Neural cell (in vitro differentiated cells): ENCODE results near the gene PARD3B. TPM values are rescaled to one million over a fixed set of nuclear protein-coding genes. Genes with fewer than 3 reads are reported as not detected.

Experiments used
- H2AFZ ChIP-seq: fragments of 200-600, 300-800 bp; sonication (generic), shearing (Covaris generic); 2 replicates; pipeline ENCODE4 v1.6.0; 2014; ENCODE audit warnings: low read depth, mild to moderate bottlenecking, antibody characterized with exemption, low read length, moderate library complexity
- H3F3A ChIP-seq: fragments of 200-600 bp; shearing (Covaris generic); 2 replicates; pipeline ENCODE4 v1.6.1; 2016; ENCODE audit warnings: mild to moderate bottlenecking, moderate library complexity, mixed read lengths, antibody characterized with exemption, low read length; ENCODE audit not compliant: insufficient read depth, poor library complexity, severe bottlenecking
- H3K27ac ChIP-seq: fragments of 200-600, 300-800 bp; sonication (generic), shearing (Covaris generic); 2 replicates; pipeline ENCODE4 v1.5.1; 2014; ENCODE audit warnings: mild to moderate bottlenecking, low read length, moderate library complexity
- H3K27me3 ChIP-seq: fragments of 300-800, 200-600 bp; sonication (generic), shearing (Covaris generic); 2 replicates; pipeline ENCODE4 v1.6.0; 2014; ENCODE audit warnings: mild to moderate bottlenecking, low read depth, low read length, moderate library complexity; ENCODE audit not compliant: insufficient read depth
- H3K36me3 ChIP-seq: fragments of 300-800, 200-600 bp; sonication (generic), shearing (Covaris generic); 2 replicates; pipeline ENCODE4 v1.5.1; 2014; ENCODE audit warnings: mild to moderate bottlenecking, antibody characterized with exemption, low read length, moderate library complexity; ENCODE audit not compliant: insufficient read depth
- H3K4me2 ChIP-seq: fragments of 300-800, 200-600 bp; sonication (generic), shearing (Covaris generic); 2 replicates; pipeline ENCODE4 v1.6.0; 2014; ENCODE audit warnings: mild to moderate bottlenecking, low read length
- H3K4me3 ChIP-seq: fragments of 300-800, 200-600 bp; sonication (generic), shearing (Covaris generic); 2 replicates; pipeline ENCODE4 v1.5.1; 2014; ENCODE audit warnings: mild to moderate bottlenecking, low read length, moderate library complexity
- H3K79me2 ChIP-seq: fragments of 200-600 bp; shearing (Covaris generic); replicated peaks from 2 replicates; pipeline ENCODE4 v1.6.0; 2014; ENCODE audit warnings: mild to moderate bottlenecking, low read length, moderate library complexity; ENCODE audit not compliant: insufficient read depth
- H3K9ac ChIP-seq: fragments of 300-800, 200-600 bp; sonication (generic), shearing (Covaris generic); 2 replicates; pipeline ENCODE4 v1.6.1; 2016; ENCODE audit warnings: mild to moderate bottlenecking, low read length, mixed read lengths
- H3K9me2 ChIP-seq: fragments of 200-600 bp; shearing (Covaris generic); 2 replicates; pipeline ENCODE4 v1.6.1; 2016; ENCODE audit warnings: mild to moderate bottlenecking, low read length, mixed read lengths; ENCODE audit not compliant: insufficient read depth
- H3K9me3 ChIP-seq: fragments of 200-600, 300-800 bp; sonication (generic), shearing (Covaris generic); 2 replicates; pipeline ENCODE4 v1.6.1; 2016; ENCODE audit warnings: mild to moderate bottlenecking, mixed run types, low read length, moderate library complexity, mixed read lengths
- H4K20me1 ChIP-seq: fragments of 200-600 bp; shearing (Covaris generic); 2 replicates; pipeline ENCODE4 v1.6.1; 2016; ENCODE audit warnings: mild to moderate bottlenecking, mixed run types; ENCODE audit not compliant: insufficient read depth
- CTCF ChIP-seq: fragments of 450-650 bp; IDR thresholded peaks from 2 replicates; pipeline ENCODE4 v1.5.1; 2014; ENCODE audit warnings: antibody characterized with exemption, mild to moderate bottlenecking, moderate library complexity; ENCODE audit not compliant: poor library complexity, severe bottlenecking
- EP300 ChIP-seq: fragments of 450-650 bp; conservative IDR thresholded peaks from 2 replicates; pipeline ENCODE4 v1.6.1; 2014; ENCODE audit warnings: antibody characterized with exemption, mild to moderate bottlenecking, moderate library complexity; ENCODE audit not compliant: poor library complexity, severe bottlenecking
- EZH2 ChIP-seq: fragments of 200-600, 300-800 bp; shearing (Covaris generic), sonication (generic); IDR thresholded peaks from 2 replicates; pipeline ENCODE4 v1.6.1; 2014; ENCODE audit warnings: antibody characterized with exemption, low read length, borderline replicate concordance, mild to moderate bottlenecking; ENCODE audit not compliant: insufficient read depth, poor library complexity, severe bottlenecking
- MXI1 ChIP-seq: fragments of 450-650 bp; conservative IDR thresholded peaks from 2 replicates; pipeline ENCODE4 v1.6.1; 2014; ENCODE audit warnings: antibody characterized with exemption, mild to moderate bottlenecking; ENCODE audit not compliant: poor library complexity, severe bottlenecking
- POLR2AphosphoS5 ChIP-seq: IDR thresholded peaks from 2 replicates; pipeline ENCODE4 v1.6.1; 2012
- RAD21 ChIP-seq: fragments of 450-650 bp; conservative IDR thresholded peaks from 2 replicates; pipeline ENCODE4 v1.6.1; 2014; ENCODE audit warnings: antibody characterized with exemption, mild to moderate bottlenecking, moderate library complexity
- SMC3 ChIP-seq: fragments of 450-650 bp; conservative IDR thresholded peaks from 2 replicates; pipeline ENCODE4 v1.6.1; 2014; ENCODE audit warnings: antibody characterized with exemption, mild to moderate bottlenecking, moderate library complexity; ENCODE audit not compliant: poor library complexity
- TAF1 ChIP-seq: IDR thresholded peaks from 2 replicates; pipeline ENCODE4 v1.6.1; 2012; ENCODE audit warnings: low read depth
- polyA plus RNA-seq: library from polyadenylated mRNA; depleted of rRNA; stranded (reverse); fragments of >200 nt; gene quantifications from 2 replicates; pipeline ENCODE4 v1.2.3, GENCODE V29; 2014
- TF ChIP-seq, protein P1 (sequence below): IDR thresholded peaks from 2 replicates; pipeline ENCODE4 v1.6.1; 2012; ENCODE audit warnings: borderline replicate concordance

The PARD3B gene
- polyA plus RNA-seq, 1 donor from 2014 or later = 0.54 TPM

- H3K27ac ChIP-seq = no peak overlapping the region
- no peaks in the 10 kb centered on the region for H3K27me3 ChIP-seq
- no peaks in the 10 kb centered on the region for H3K9me3 ChIP-seq
- TF ChIP-seq CTCF (no peak), POLR2AphosphoS5 (no peak), EP300 (no peak), EZH2 (no peak), RAD21 (no peak), SMC3 (no peak), TAF1 (no peak), MXI1 (no peak)
- TF ChIP-seq, protein P1, sequence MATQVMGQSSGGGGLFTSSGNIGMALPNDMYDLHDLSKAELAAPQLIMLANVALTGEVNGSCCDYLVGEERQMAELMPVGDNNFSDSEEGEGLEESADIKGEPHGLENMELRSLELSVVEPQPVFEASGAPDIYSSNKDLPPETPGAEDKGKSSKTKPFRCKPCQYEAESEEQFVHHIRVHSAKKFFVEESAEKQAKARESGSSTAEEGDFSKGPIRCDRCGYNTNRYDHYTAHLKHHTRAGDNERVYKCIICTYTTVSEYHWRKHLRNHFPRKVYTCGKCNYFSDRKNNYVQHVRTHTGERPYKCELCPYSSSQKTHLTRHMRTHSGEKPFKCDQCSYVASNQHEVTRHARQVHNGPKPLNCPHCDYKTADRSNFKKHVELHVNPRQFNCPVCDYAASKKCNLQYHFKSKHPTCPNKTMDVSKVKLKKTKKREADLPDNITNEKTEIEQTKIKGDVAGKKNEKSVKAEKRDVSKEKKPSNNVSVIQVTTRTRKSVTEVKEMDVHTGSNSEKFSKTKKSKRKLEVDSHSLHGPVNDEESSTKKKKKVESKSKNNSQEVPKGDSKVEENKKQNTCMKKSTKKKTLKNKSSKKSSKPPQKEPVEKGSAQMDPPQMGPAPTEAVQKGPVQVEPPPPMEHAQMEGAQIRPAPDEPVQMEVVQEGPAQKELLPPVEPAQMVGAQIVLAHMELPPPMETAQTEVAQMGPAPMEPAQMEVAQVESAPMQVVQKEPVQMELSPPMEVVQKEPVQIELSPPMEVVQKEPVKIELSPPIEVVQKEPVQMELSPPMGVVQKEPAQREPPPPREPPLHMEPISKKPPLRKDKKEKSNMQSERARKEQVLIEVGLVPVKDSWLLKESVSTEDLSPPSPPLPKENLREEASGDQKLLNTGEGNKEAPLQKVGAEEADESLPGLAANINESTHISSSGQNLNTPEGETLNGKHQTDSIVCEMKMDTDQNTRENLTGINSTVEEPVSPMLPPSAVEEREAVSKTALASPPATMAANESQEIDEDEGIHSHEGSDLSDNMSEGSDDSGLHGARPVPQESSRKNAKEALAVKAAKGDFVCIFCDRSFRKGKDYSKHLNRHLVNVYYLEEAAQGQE = no peak
- H3K9me2 ChIP-seq = no peaks in the 10 kb centered on the region
- H3K79me2 ChIP-seq = no peaks in the 10 kb centered on the region
- no peak overlapping the region for H3K4me2 ChIP-seq
- H3F3A ChIP-seq = no peaks in the 10 kb centered on the region
- no peak overlapping the region for H3K4me3 ChIP-seq
- no peak overlapping the region for H2AFZ ChIP-seq
- H3K9ac ChIP-seq = no peak overlapping the region
- no peaks in the 10 kb centered on the region for H4K20me1 ChIP-seq
- no peaks in the 10 kb centered on the region for H3K36me3 ChIP-seq
Observed at GRCh38 chr2:204673877-204674276, 128.6 kb downstream of the PARD3B start.

DNA sequence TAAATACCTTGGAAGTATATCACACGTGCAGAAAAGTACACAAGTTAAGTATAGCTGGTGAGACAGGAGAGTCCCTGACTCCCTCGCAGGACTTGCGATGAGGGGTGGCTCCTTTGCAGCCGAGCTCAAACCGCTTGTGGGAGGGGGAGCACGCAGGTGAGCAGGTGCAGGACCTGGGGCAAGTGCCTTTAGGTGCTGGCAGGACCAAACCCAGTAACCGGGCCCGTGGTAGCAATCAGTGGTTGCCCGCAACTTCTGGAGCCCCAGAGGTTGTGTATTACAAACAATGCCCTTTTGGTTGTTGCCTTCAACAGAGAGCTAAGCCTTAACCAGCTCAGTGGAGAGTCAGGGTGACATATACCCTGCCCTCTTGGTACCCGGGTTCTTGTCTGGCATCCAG, 132.8 kb downstream of the PARD3B start:
- TF ChIP-seq CTCF (no peak), MXI1 (no peak), RAD21 (no peak), EP300 (no peak), SMC3 (no peak), TAF1 (no peak), EZH2 (no peak), POLR2AphosphoS5 (no peak)
- TF ChIP-seq, protein P1 = no peak
- Histone ChIP-seq H3K9me2 (no peaks in the 10 kb centered on the region), H3K27ac (no peak overlapping the region), H3K36me3 (no peaks in the 10 kb centered on the region), H2AFZ (no peak overlapping the region), H3K9ac (no peak overlapping the region), H4K20me1 (no peaks in the 10 kb centered on the region), H3F3A (no peaks in the 10 kb centered on the region), H3K27me3 (no peaks in the 10 kb centered on the region), H3K9me3 (no peaks in the 10 kb centered on the region), H3K79me2 (no peaks in the 10 kb centered on the region), H3K4me3 (no peak overlapping the region), H3K4me2 (no peak overlapping the region)
